Germinal center (tissue), 1 donor: ENCODE results near the gene PLD4.

Source experiments
- DNase-seq: peaks from one replicate; pipeline ENCODE4 v3.0.0; 2012; ENCODE audit warnings: mixed read lengths, low spot score

Gene PLD4

GRCh38 chr14:104976198-104977007 is 51.7 kb downstream of the PLD4 start:
- peak; percentile 79 for DNase-seq

- DNase-seq, result no peak
Measured at GRCh38 chr14:104977008-104977680, 52.5 kb downstream of the PLD4 start.

- DNase-seq, result peak; percentile 55
Measured at GRCh38 chr14:104977681-104978653, 53.3 kb downstream of the PLD4 start, which contains the start of gene AHNAK2. TSS of gene AHNAK2 (minus strand) at chr14:104978374. CDS start at chr14:104978237, 137 bp downstream.

- DNase-seq, result no peak
Measured at GRCh38 chr14:104978746-104979691, 54.3 kb downstream of the PLD4 start.

GRCh38 chr14:104979758-104980610 is 55.3 kb downstream of the PLD4 start:
- DNase-seq, result no peak

GRCh38 chr14:104980611-104981531 is 56.2 kb downstream of the PLD4 start:
- no peak for DNase-seq

- no peak for DNase-seq
Measured at GRCh38 chr14:104981699-104982541, 57.2 kb downstream of the PLD4 start.

GRCh38 chr14:104982548-104983230 is 58.0 kb downstream of the PLD4 start:
- DNase-seq, result no peak
